ENCODE data around the gene ENAH. TPM values are rescaled to one million over a fixed set of nuclear protein-coding genes. Genes with fewer than 3 reads are reported as not detected.
"Not testable (repeated sequence)": the region's sequence is repeated elsewhere in the genome, so short reads cannot be mapped to it uniquely, and the experiment has no call there.

The ENAH gene
- total and polyA plus RNA-seq, 9 donors: 59.4 to 178 (median 149) TPM

DNA sequence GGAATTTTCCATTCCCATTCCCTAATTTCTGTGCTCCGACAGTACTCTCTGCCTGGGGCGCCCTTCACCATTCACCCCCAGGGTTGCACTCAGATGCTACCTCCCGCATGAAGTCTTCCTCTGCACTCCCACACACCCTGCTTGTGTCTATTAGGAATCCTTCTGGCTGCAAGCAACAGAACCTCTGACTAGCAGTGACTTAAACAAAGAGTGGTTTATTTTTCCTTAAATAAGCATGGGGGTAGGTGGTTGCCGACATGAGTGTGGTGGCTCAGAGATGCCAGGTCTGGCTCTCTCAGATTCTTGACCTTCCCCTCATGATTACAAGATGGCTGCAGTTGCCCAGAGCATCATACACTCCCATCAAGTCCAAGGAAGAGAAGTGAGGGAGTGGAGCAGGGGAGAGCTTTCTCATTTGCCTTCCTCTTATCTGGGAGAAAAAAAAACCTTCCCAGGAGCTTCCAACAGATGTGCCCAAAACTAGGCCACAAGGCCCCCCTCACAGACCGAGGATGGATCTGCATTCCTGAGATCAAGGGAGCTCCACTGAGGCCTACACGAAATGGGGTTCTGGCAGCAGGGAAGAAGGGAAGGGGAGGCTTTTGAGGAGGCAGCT is 175.5 kb downstream of the ENAH start:
- Histone ChIP-seq H3K4me1 (ENCODE audit: control insufficient read depth, insufficient read depth, low read length) (peaks cover 28% of the 10 kb centered on the region), H3K27me3 (ENCODE audit: control insufficient read depth, insufficient read depth, low read length) (peaks cover 2% of the 10 kb centered on the region), H3K36me3 (ENCODE audit: control insufficient read depth, insufficient read depth, low read length) (no peaks in the 10 kb centered on the region), H3K4me3 (ENCODE audit: low read length) (no peak overlapping the region), H3K9me3 (replicated peaks; ENCODE audit: control insufficient read depth, low read depth, low read length) (no peaks in the 10 kb centered on the region), H3K27ac (ENCODE audit: low read length) (no peak overlapping the region)
- DNase-seq: no peak
- WGBS (ENCODE audit: insufficient coverage): 94% methylated on average over 2 of the region's 6 CpGs

DNA sequence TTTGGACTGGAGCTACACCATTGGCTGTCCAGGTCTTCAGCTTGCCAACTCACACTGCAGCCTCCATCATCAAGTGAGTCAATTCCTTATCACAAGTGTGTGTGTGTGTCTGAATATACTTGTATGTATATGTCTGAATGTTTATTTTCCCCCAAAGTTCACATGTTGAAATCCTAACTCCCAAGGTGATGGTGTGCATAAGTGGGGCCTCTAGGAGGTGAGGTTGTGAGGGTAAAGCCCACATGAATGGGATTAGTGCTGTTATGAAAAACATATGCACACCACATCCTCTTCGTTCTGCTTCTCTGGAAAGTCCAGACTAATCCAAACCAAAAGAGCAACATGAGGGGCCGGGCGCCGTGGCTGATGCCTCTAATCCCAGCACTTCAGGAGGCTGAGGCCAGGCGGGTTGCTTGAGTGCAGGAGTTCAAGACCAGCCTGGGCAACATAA is 176.4 kb downstream of the ENAH start:
- Histone ChIP-seq H3K9me3 (replicated peaks; ENCODE audit: control insufficient read depth, low read depth, low read length) (no peaks in the 10 kb centered on the region), H3K36me3 (ENCODE audit: control insufficient read depth, insufficient read depth, low read length) (no peaks in the 10 kb centered on the region), H3K27ac (ENCODE audit: low read length) (no peak overlapping the region), H3K4me1 (ENCODE audit: control insufficient read depth, insufficient read depth, low read length) (peaks cover 20% of the 10 kb centered on the region), H3K27me3 (ENCODE audit: control insufficient read depth, insufficient read depth, low read length) (peaks cover 2% of the 10 kb centered on the region), H3K4me3 (ENCODE audit: low read length) (no peak overlapping the region)
- DNase-seq: no peak
- WGBS (ENCODE audit: insufficient coverage): 71% methylated on average over 3 of the region's 5 CpGs

DNA sequence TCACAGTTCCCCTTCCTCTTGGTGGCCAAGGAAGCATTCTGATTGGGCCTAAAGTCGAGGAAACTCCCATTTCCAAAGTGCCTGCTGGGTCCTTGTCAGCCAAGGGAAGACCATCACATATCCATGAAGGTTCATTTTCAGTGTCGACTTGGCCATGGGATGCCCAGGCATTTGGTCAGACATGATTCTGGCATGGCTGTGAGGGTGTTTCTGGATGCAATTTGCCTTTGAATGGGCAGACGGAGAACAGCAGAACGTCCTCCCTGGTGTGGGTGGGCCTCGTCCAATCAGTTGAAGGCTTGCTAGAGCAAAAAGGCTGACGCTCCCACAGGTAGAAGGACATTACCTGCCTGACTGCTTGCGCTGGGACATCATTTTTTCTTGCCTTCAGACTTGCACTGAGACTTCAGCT is 176.8 kb downstream of the ENAH start:
- Histone ChIP-seq H3K9me3 (replicated peaks; ENCODE audit: control insufficient read depth, low read depth, low read length) (no peaks in the 10 kb centered on the region), H3K27ac (ENCODE audit: low read length) (no peak overlapping the region), H3K36me3 (ENCODE audit: control insufficient read depth, insufficient read depth, low read length) (no peaks in the 10 kb centered on the region), H3K4me3 (ENCODE audit: low read length) (no peak overlapping the region), H3K4me1 (ENCODE audit: control insufficient read depth, insufficient read depth, low read length) (peaks cover 15% of the 10 kb centered on the region), H3K27me3 (ENCODE audit: control insufficient read depth, insufficient read depth, low read length) (peaks cover 2% of the 10 kb centered on the region)
- no peak for DNase-seq
- WGBS (ENCODE audit: insufficient coverage): 81% methylated on average over 7 of the region's 7 CpGs

DNA sequence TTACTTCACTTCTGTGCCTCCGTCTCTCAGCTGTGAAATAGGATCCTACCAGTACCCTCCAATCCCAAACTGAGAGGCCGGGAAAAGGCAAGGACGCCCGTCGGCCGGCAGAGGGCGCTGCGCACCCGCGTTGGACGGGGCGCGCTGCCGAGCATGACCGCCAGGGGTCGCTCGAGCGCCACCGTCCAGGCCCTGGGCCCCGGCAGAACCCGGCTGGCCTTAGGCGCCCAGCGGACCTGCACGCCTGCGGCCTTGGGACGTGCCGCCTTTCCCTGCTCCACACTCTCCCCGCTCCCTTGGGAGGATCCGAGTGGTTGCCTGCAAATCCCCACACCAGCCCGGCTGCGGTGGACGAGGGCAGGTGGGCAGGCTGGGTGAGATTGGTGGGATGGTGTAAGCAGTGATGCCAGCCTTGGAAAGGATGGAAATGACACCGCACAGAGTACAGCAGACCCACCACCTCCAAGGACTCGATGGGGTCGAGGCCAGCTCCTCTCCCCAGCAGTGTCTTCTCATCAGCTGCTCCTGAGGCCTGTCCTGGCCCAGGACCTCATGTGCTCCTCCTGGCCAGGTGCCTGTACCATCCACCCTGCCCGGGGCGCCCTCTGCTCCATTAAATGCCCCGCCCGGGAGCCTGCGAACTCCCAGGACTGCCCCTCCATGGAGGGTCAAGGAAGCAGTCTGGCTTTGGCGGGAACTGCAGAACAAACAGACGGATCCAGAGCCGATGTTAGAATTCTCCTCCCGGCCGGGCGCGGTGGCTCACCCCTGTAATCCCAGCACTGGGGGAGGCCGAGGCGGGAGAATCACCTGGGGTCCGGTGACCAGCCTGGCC is 177.7 kb downstream of the ENAH start:
- no peaks in the 10 kb centered on the region for H3K9me3 ChIP-seq (replicated peaks; ENCODE audit: control insufficient read depth, low read depth, low read length)
- H3K27ac ChIP-seq (ENCODE audit: low read length): no peak overlapping the region
- H3K4me1 ChIP-seq (ENCODE audit: control insufficient read depth, insufficient read depth, low read length): peaks cover 20% of the 10 kb centered on the region
- H3K36me3 ChIP-seq (ENCODE audit: control insufficient read depth, insufficient read depth, low read length): no peaks in the 10 kb centered on the region
- DNase-seq: peak; percentile 80
- peak overlapping the region; percentile 4 for H3K4me3 ChIP-seq (ENCODE audit: low read length)
- H3K27me3 ChIP-seq (ENCODE audit: control insufficient read depth, insufficient read depth, low read length): peaks cover 1% of the 10 kb centered on the region
- 29% methylated on average over 41 of the region's 50 CpGs for whole genome bisulfite sequencing (ENCODE audit: insufficient coverage)

DNA sequence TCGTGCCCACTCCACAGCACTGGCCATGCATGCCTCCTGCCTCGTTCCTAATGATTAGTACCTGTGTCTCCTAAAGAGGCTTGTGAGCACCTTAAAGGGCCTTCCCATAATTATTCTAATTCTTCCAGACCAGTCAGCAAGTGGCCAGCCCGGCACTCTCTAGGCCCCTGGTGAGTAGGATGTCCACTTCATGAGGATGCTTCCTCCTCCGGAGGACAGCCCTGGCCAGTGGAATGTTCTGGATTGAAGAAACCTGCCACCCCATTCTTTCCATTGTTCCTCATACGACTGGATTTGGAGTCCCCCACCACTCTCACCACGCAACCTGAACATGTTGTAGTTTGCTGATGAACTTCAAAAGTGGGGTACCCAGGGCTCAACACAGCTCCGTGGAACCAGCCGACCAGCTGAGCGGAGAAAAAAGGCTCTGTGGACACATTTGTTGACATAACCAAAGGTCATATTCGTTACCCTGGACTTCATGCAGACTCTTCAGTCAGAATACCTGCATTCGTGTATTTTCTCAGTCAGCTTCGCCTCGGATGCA is 178.4 kb downstream of the ENAH start:
- no peaks in the 10 kb centered on the region for H3K27me3 ChIP-seq (ENCODE audit: control insufficient read depth, insufficient read depth, low read length)
- peaks cover 24% of the 10 kb centered on the region for H3K4me1 ChIP-seq (ENCODE audit: control insufficient read depth, insufficient read depth, low read length)
- no peaks in the 10 kb centered on the region for H3K36me3 ChIP-seq (ENCODE audit: control insufficient read depth, insufficient read depth, low read length)
- no peaks in the 10 kb centered on the region for H3K9me3 ChIP-seq (replicated peaks; ENCODE audit: control insufficient read depth, low read depth, low read length)
- DNase-seq: no peak
- WGBS (ENCODE audit: insufficient coverage): 47% methylated on average over 10 of the region's 13 CpGs
- H3K4me3 ChIP-seq (ENCODE audit: low read length): no peak overlapping the region
- H3K27ac ChIP-seq (ENCODE audit: low read length): no peak overlapping the region

DNA sequence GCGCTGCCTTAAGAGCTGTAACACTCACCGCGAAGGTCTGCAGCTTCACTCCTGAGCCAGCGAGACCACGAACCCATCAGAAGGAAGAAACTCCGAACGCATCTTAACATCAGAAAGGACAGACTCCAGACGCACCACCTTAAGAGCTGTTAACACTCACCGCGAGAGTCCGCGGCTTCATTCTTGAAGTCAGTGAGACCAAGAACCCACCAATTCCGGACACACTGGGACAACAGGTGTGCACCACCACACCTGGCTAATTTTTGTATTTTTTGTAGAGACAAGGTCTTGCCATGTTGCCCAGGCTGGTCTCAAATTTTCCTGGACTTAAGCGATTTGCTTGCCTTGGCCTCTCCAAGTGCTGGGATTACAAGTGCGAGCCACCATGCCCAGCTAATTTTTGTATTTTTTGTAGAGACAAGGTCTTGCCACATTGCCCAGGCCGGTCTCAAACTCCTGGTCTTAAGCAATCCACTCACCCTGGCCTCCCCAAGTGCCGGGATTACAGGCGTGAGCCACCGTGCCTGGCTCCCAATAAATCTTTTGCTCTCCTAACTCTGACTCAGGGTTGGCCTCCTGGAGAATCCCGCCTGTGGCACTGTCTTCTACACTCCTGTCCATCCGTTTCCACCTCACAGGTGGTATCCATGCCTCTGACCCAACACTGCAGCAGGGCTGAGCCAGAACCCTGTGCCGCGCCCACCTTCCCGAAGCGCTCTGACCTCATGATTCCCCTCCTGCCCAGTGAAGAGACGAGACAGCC is 179.1 kb downstream of the ENAH start:
- 89% methylated on average over 23 of the region's 26 CpGs for WGBS (ENCODE audit: insufficient coverage)
- H3K4me1 ChIP-seq (ENCODE audit: control insufficient read depth, insufficient read depth, low read length): peaks cover 30% of the 10 kb centered on the region
- H3K4me3 ChIP-seq (ENCODE audit: low read length); H3K9me3 ChIP-seq (replicated peaks; ENCODE audit: control insufficient read depth, low read depth, low read length); H3K27me3 ChIP-seq (ENCODE audit: control insufficient read depth, insufficient read depth, low read length); DNase-seq; H3K36me3 ChIP-seq (ENCODE audit: control insufficient read depth, insufficient read depth, low read length); H3K27ac ChIP-seq (ENCODE audit: low read length): not testable (repeated sequence)

DNA sequence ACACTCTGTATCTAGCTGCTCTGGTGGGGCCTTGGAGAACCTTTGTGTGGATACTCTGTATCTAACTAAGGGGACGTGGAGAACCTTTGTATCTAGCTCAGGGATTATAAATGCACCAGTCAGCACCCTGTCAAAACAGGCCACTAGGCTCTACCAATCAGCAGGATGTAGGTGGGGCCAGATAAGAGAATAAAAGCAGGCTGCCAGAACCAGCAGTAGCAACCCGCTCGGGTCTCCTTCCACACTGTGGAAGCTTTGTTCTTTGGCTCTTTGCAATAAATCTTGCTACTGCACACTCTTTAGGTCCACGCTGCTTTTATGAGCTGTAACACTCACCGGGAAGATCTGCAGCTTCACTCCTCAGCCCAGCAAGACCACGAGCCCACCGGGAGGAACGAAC is 179.7 kb downstream of the ENAH start:
- H3K36me3 ChIP-seq (ENCODE audit: control insufficient read depth, insufficient read depth, low read length); H3K9me3 ChIP-seq (replicated peaks; ENCODE audit: control insufficient read depth, low read depth, low read length); H3K27ac ChIP-seq (ENCODE audit: low read length); H3K27me3 ChIP-seq (ENCODE audit: control insufficient read depth, insufficient read depth, low read length); H3K4me3 ChIP-seq (ENCODE audit: low read length); DNase-seq: not testable (repeated sequence)
- peaks cover 35% of the 10 kb centered on the region for H3K4me1 ChIP-seq (ENCODE audit: control insufficient read depth, insufficient read depth, low read length)
- 10% methylated on average over 5 of the region's 8 CpGs for WGBS (ENCODE audit: insufficient coverage)

DNA sequence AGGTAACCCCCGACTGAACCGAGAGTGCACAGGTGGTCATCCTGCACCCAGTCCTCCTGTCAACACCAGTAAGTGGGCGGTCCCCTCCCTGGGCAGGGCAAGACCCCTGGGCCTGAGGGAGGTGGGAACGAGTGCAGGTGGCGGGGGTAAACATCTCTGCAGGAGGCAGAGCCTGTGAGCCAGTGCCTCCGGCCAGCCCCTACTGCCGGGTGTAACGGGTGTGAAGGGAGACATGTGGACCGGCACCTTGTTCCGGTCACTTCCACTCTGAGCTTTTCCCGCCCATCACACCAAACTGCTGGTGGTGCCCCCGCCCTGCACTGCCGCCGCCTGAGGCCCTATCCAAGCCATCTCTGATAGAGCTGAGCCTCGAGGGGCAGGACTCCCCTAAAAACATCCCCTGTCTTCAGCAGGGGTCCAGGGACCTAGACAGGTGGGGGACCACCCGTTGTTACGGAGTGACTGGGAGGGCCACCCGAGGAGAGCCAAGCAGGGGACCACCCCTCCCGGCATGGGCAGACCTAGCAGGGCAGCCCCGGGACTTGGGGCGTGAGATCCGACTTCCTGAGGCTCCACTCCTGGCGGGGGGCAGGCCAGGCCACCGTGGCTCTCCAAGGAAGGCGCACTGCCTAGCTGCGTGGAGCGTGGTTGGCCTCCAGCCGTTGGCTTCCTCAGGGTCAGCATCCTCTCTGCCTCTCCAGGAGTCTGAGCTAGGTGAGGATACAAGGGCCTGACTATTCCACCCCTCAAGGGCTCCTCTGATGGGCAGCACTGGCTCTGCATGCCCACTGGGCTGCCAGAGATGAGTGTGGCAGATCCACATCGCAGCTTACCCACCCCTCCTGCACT is 181.2 kb downstream of the ENAH start:
- H3K27me3 ChIP-seq (ENCODE audit: control insufficient read depth, insufficient read depth, low read length): no peaks in the 10 kb centered on the region
- DNase-seq: no peak
- 80% methylated on average over 20 of the region's 29 CpGs for WGBS (ENCODE audit: insufficient coverage)

DNA sequence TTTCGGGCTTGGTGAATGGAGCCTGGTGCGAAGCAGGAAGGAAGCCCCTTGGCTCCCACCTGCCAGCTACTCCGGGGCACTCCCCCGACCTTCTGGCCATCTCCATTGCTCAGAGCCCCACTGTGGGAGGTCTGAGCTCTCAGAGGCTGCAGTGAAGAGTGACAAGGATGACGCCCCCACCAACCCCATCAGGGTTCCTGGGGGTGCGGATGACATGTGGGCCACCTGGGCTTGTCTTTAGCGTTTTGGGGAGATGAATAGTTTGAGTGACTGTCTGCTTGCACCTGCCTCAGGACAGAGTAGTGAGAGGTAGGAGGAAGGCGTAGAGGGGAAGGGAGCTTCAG is 181.8 kb downstream of the ENAH start:
- Histone ChIP-seq H3K9me3 (replicated peaks; ENCODE audit: control insufficient read depth, low read depth, low read length) (no peaks in the 10 kb centered on the region), H3K27ac (ENCODE audit: low read length) (no peak overlapping the region), H3K4me3 (ENCODE audit: low read length) (no peak overlapping the region), H3K27me3 (ENCODE audit: control insufficient read depth, insufficient read depth, low read length) (no peaks in the 10 kb centered on the region), H3K36me3 (ENCODE audit: control insufficient read depth, insufficient read depth, low read length) (no peaks in the 10 kb centered on the region), H3K4me1 (ENCODE audit: control insufficient read depth, insufficient read depth, low read length) (peaks cover 44% of the 10 kb centered on the region)
- DNase-seq: no peak
- WGBS (ENCODE audit: insufficient coverage): 80% methylated on average over 3 of the region's 8 CpGs

More for the DNA sequence above, 181.2 kb downstream of the ENAH start:
- H3K27ac ChIP-seq (ENCODE audit: low read length): no peak overlapping the region
- peaks cover 44% of the 10 kb centered on the region for H3K4me1 ChIP-seq (ENCODE audit: control insufficient read depth, insufficient read depth, low read length)
- H3K4me3 ChIP-seq (ENCODE audit: low read length): no peak overlapping the region
- no peaks in the 10 kb centered on the region for H3K9me3 ChIP-seq (replicated peaks; ENCODE audit: control insufficient read depth, low read depth, low read length)
- no peaks in the 10 kb centered on the region for H3K36me3 ChIP-seq (ENCODE audit: control insufficient read depth, insufficient read depth, low read length)

All from muscle of leg (tissue), 11 donors.